MM.1S (cell line): ENCODE measurements around the gene HIGD1B.

Experiments used
- CTCF ChIP-seq: fragments of 300-600 bp; sonication (generic); IDR thresholded peaks from 2 replicates; pipeline ENCODE4 v1.5.1; 2016; ENCODE audit warnings: antibody characterized with exemption, low read length, mixed read lengths
- EZH2 ChIP-seq: fragments of 300-600 bp; sonication (generic); optimal IDR thresholded peaks from 2 replicates; pipeline ENCODE3; 2017; ENCODE audit warnings: low read depth, mild to moderate bottlenecking, antibody characterized with exemption, low read length, mixed read lengths
- EZH2phosphoT487 ChIP-seq: fragments of 300-600 bp; sonication (generic); IDR thresholded peaks from 2 replicates; pipeline ENCODE4 v1.6.1; 2018; ENCODE audit warnings: antibody characterized with exemption, low read length

DNA sequence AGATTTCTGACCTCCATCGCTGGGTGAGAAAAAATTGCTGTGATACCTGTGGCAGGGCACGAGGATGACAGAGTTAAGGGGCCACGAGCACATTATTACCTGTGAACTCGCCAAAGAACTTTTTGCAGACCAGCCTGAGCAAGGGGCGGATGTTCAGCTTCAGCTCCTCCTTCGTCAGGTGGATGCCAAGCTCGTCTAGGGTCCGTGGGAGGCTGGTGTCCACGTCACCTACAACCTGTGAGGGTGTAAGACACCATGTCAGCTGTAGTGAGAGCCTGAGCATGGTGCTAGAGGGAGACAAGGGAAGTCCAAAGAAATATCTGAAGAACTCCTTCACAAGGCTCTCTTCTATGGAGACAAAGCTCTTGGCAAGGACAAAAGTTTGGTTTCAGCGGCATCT, 17.1 kb downstream of the HIGD1B start:
- TF ChIP-seq CTCF (no peak), EZH2 (no peak), EZH2phosphoT487 (no peak)
